NCI-H460 (cell line): ENCODE results near the gene CHFR. TPM values are rescaled to one million over a fixed set of nuclear protein-coding genes. Genes with fewer than 3 reads are reported as not detected.
"Not testable (repeated sequence)": the region's sequence is repeated elsewhere in the genome, so short reads cannot be mapped to it uniquely, and the experiment has no call there.

Source experiments
- DNase-seq: peaks from one replicate; pipeline ENCODE4 v3.0.0-alpha.2; 2016; ENCODE audit warnings: low read depth; ENCODE audit errors: extremely low read depth
- total RNA-seq: library from RNA; depleted of rRNA; stranded (reverse); fragments of >200 nt; shearing (Covaris generic); gene quantifications from 2 replicates; pipeline ENCODE4 v1.2.3, GENCODE V29; 2014

Gene CHFR
- total RNA-seq, 1 experiment from 2014 or later, result 20.7 TPM

DNA sequence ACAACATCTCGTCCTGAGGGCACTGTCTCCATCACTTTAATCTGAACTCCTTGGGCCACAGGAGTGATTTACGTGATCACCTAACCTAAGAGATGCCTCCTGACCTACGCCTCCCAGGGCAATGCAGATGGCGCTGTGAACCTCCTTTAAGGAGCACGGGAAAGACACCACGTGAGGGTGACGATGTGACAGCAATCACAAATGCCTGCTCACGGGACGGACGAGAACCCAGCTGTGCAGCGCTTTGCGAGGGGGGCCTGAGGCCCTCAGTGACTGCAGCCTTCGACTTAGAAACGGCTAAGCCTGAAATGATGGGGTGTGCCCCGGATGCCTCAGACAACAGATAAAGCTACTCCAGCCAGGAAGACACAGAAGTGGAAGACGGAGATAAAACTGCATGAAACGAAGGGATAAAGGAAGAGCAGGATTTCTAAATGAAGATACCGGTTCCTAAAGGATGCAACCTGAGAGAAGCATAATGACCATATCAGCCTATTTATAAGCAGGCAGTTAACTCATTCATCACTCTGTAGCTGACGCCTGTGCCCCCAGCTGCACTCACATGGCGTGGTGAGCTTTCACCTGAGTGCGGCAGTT lies 44.9 kb downstream of the CHFR start:
- DNase-seq, result no peak

DNA sequence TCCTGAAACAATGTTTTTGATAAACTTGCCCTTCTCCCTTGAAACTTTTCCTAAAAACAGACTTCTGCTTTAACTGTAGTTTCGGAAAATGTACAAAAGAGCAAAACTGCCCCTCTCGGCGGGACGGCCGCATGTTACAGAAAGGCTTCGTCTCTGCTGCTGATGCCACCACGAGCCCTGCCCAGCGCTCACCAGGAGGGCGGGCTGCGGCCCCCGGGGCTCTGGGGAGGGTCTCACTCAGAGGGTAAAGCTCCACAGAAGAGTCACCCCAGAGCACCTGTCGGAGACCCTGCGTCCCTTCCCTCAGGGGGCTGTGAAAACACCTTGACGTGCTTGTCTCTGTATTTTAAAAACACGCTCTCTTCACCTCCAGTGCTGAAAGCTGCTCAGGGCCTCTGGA lies 46.3 kb downstream of the CHFR start:
- no peak for DNase-seq

- DNase-seq, result no peak
Observed at GRCh38 chr12:132840536-132840935, 46.9 kb downstream of the CHFR start.

DNA sequence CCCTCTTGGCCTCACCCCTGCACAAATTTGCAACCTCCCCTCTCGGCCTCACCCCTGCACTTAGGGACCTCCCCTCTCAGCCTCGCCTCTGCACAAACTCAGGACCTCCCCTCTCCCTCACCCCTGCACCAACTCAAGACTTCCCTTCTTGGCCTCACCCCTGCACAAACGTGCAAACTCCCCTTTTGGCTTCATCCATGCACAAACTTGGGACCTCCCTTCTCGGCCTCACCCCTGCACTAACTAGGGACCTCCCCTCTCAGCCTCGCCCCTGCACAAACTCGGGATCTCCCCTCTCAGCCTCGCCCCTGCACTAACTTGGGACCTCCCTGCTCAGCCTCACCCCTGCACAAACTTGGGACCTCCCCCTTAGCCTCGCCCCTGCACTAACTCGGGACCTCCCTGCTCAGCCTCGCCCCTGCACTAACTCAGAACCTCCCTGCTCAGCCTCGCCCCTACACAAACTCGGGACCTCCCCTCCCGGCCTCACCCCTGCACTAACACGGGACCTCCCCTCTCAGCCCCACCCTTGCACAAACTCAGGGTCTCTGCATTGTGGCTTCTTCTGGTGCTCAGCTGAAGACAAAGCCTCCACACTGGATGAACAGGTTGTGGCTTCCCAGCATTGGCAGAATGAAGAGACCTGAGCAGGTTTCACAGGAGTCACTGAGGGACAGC lies 47.7 kb downstream of the CHFR start:
- no peak for DNase-seq

DNA sequence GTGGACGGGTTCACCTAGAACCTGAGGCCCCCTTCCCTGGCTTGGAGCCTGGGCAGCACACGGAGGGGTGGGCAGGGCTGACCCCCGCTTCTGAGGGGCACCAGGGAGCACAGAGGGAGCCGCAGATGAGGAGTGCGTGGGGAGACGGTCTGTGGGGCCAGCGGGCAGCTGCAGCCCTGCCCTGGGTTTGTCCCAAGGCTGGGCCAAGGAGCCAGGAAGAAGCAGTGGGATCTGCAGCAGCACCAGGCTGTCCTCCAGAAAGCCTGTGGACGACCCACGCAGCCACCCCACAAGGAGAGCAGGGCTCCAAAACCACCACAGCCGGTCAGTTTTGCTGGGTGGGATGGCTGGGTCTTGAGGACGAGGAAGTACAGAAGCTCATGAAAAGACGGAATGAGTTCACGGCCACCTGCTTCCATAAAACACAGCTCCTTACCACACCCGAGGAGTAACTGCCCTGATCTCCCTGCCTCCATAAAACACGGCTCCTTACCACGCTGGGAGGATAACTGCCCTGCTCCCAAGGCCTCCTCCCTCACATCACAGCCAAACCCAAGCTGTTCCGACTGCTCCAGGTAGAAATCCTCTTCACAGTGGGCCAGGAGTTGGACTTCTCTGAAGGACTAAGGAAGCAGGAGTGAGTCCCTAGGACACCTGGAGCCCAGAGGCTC lies 48.9 kb downstream of the CHFR start:
- no peak for DNase-seq

GRCh38 chr12:132837693-132838409 lies 49.6 kb downstream of the CHFR start:
- no peak for DNase-seq

DNA sequence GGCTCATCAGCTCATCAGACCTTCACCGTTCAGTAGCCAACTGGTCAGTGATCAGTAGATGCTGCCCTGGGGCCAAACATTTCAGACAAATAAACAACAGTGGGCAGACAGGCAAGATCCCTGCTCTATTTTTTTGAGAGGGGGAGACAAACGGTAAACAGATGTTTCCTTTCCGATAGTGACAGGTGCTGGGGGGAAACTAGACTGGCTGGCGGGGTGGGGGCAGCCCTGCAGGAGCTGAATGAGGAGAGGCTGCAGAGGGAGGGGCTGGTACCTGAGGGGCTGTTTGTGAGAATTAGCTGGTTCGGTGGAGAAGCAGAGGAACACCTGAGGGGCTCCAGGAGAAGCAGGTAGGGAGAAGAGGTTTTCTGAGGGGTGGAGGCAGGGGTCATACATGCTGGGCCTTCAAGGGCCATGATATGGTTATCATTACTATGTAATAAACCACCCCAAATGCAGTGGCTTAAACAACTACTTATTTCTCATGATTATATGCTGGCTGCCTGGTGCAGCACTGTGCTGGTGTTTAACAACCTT lies 50.5 kb downstream of the CHFR start:
- DNase-seq, result no peak

- not testable (repeated sequence) for DNase-seq
Observed at GRCh38 chr12:132836230-132836629, 51.2 kb downstream of the CHFR start.

DNA sequence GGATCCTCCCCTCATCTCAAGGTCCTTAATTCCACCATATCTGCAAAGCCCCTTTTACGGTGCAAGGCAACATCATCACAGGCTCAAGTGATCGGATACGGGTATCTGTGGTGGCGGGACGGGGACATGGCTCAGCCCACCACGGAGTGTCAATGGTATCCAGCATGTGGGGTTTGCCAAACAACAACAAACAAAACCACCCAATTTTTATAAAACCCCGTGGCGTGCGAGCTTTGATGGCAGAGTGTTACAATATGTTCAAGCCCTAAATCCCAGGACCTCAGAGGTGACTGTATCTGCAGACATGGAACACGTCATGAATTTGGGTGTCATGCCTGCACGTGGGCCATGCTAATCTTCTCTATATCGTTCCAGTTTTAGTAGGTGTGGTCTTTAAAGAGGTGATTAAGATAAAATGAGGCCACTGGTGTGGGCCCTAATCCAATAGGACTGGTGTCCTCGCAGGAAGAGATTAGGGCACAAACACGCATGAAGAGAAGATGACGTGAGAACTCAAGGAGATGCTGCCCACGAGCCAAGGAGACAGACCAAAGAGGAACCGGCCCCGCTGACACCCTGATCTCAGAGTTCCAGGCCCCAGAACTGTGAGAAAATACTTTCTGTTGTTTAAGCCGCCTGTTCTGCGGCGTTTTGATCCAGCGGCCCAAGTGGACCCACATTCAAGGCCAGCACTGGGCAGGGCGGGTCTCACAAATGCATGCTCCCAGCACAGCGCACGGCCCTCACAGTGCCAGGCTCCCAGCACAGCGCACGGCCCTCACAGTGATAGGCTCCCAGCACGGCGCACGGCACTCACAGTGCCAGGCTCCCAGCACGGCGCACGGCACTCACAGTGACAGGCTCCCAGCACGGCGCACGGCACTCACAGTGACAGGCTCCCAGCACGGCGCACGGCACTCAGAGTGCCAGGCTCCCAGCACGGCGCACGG lies 52.1 kb downstream of the CHFR start:
- no peak for DNase-seq

DNA sequence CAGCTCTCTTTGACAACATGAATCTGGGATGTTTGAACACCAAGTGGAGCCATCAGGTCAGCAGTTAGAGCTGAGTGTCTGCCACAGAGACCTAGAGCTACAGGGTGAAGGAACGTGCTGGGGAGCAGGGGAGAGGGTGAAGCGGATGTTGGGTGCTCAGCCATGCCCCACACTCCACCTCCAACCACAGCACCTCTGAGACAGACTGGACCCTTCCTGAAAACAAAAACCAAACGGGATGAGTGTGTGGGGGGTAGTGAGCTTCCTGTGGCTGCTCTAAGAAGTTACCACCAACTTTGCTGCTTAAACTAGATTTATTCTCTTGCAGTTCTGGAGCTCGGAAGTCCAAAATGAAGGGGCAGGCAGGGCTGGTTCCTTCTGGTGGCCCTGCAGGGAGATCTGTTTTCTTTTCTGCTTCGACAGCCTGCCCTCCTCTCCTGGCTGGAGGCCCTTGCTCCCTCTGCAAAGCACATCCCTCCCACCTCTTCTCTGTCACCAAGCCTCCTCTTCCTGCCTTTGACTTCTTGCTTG lies 53.2 kb downstream of the CHFR start:
- no peak for DNase-seq

DNA sequence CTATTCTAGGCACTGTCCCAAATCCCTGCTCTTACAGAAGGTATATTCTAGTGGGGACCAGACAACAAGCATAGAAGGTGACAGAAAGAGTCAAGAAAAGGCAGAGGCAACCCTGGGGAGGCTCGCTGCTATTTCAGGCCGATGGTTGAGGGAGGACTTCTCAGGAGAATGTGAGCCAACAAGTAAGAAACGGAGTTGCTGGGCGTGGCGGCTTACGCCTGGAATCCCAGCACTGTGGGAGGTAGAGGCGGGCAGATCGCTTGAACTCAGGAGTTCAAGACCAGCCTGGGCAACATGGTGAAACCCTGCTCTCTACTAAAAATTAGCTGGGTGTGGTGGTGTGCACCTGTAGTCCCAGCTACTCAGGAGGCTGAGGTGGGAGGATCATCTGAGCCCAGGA lies 54.1 kb downstream of the CHFR start:
- DNase-seq, result no peak

DNA sequence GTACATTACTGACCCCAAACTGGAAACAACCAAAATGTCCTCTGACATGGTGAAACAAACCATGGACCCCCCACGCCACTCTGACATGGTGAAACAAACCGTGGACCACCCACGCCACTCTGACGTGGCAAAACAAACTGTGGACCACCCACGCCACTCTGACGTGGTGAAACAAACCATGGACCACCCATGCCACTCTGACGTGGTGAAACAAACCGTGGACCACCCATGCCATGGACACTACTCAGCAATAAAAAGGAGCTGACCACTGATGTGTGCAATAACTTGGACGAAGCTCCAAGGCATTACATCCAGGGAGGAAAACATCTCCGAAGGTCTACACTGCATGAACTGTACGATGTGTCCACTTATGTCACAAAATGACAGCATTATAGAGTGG lies 55.6 kb downstream of the CHFR start:
- DNase-seq, result no peak

GRCh38 chr12:132828706-132829534 lies 58.5 kb downstream of the CHFR start, which contains the start of gene GOLGA3:
GOLGA3 (minus strand) TSS chr12:132828869; CDS start chr12:132822128, 6,741 bp downstream.
- DNase-seq, result peak; percentile 90

DNA sequence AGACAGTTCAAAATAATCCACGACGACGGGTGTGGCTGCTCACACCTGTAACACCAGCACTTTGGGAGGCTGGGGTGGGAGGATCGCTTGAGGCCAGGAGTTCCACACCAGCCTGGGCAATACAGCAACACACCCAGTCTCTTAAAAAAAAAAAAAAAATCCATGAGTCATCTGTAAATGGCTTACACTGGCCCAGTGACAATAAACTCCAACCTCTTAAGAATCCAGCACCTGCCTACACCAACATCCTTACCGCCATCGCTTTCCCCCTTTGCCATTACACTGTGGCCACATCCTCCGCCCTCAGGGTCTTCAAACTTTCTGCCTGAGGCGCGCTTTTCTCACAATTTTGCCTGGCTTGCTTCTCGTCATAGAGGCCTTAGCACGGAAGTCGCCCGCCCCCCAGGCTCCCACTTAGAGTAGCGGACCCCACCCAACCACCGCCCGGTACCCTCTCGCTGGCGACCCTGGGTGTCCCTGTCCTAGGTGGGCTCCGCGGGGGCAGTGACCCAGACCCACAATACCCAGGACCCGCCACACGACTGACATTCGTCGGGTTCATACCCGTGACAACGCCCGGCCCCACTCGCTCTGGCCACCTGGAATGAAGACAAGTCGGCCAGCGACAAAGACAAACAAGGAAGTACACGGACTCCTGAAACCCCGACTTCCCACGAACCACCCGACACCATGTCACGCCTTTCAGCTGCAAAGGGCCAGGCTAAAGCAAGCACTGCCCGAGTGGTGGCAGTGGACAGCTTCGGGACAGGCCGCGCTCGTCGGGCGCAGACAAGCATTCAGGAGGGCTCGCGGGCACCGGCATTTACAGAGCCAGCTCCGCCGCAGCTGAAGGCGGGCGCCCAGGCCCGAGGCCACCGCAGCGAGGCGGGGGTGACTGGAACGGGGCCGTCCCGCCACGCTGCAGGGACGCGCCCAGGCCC lies 59.4 kb downstream of the CHFR start:
- peak; percentile 17 for DNase-seq

GRCh38 chr12:132825861-132826260 lies 61.5 kb downstream of the CHFR start:
- no peak for DNase-seq

DNA sequence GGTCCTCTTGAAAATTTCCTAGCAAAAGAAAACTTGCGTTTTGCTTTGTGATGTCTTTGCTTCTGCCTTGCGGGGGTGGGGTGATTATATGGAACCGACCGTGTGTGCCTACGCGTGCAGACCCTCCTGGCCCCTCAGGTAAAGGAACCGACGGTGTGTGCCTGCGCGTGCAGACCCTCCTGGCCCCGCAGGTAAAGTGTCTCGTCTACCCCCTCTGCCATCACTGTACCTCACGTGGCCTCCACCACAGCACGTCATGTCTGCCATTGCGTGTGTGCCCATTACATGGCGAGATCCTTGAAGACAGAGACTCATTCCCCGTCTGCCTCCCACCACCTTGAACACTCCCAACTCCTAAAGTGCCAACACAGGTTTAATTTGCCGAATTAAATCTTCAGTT lies 62.3 kb downstream of the CHFR start:
- no peak for DNase-seq

DNA sequence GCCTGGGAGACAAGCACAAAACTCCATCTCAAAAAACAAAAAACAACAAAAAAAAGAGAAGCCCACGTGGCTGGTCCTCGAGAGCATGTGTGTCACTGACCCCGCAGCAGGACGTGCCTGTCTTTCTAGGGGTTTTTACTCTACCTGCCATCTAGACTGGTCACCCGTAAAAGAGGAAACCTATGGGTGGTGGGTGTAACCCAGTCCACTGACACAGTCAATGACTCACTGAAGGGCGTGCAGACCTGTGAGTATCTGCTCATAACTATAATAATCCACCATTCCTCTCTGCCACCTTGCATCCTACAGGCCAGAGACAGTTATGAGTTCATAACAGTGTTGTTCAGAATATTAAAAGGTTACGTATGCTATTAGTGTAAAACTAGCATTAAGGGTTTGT lies 63.4 kb downstream of the CHFR start:
- no peak for DNase-seq

DNA sequence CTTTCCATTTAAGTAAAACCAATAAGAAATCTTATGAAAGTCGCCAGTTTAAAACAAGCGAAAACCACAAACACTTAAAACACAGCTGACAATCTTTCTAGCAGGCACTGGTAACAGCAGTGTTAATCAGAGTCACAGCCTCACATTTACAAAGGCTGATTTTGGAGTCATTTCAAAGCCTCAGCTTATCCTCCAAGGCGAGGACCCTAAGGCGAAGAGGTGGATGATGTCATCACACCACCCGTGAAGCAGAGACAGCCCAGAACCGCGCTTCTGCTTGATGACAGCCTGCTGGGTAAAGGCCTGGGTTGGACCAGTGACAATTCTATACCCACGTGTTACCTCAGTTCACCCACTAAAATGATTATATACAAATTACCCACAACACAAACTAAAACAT lies 68.8 kb downstream of the CHFR start:
- no peak for DNase-seq
